CD4-positive, alpha-beta T cell treated with Interleukin-17A for 4 hours (primary cell): ENCODE measurements around the gene PODXL.
"Not testable (repeated sequence)": the region's sequence is repeated elsewhere in the genome, so short reads cannot be mapped to it uniquely, and the experiment has no call there.

Source experiments
- DNase-seq: peaks from one replicate; pipeline ENCODE4 v3.0.0-alpha.2; 2020; ENCODE audit warnings: mixed read lengths

The PODXL gene

GRCh38 chr7:131487217-131487616 is 69.2 kb downstream of the PODXL start:
- no peak for DNase-seq

- no peak for DNase-seq
Observed at GRCh38 chr7:131486346-131486745, 70.1 kb downstream of the PODXL start.

GRCh38 chr7:131483586-131483985 is 72.8 kb downstream of the PODXL start:
- DNase-seq, result no peak

- DNase-seq, result no peak
Observed at GRCh38 chr7:131482800-131483199, 73.6 kb downstream of the PODXL start.

- no peak for DNase-seq
Observed at GRCh38 chr7:131480384-131481315, 75.8 kb downstream of the PODXL start.

- DNase-seq, result no peak
Observed at GRCh38 chr7:131476740-131477139, 79.7 kb downstream of the PODXL start.

GRCh38 chr7:131471250-131472004 is 85.0 kb downstream of the PODXL start:
- DNase-seq, result no peak

- no peak for DNase-seq
Observed at GRCh38 chr7:131467788-131468187, 88.6 kb downstream of the PODXL start.

- no peak for DNase-seq
Observed at GRCh38 chr7:131466735-131467365, 89.6 kb downstream of the PODXL start.

- DNase-seq, result not testable (repeated sequence)
Observed at GRCh38 chr7:131462715-131463114, 93.7 kb downstream of the PODXL start.

GRCh38 chr7:131462059-131462458 is 94.4 kb downstream of the PODXL start:
- DNase-seq, result no peak

- no peak for DNase-seq
Observed at GRCh38 chr7:131459256-131459655, 97.2 kb downstream of the PODXL start.

- no peak for DNase-seq
Observed at GRCh38 chr7:131456338-131456737, 100.1 kb downstream of the PODXL start.

GRCh38 chr7:131455546-131455945 is 100.9 kb downstream of the PODXL start:
- DNase-seq, result no peak

GRCh38 chr7:131455001-131455400 is 101.4 kb downstream of the PODXL start:
- DNase-seq, result no peak

- DNase-seq, result no peak
Observed at GRCh38 chr7:131454498-131454897, 101.9 kb downstream of the PODXL start.
